ENCODE results near the gene PRELP. TPM values are rescaled to one million over a fixed set of nuclear protein-coding genes. Genes with fewer than 3 reads are reported as not detected.
"Not testable (repeated sequence)": the region's sequence is repeated elsewhere in the genome, so short reads cannot be mapped to it uniquely, and the experiment has no call there.

Gene PRELP
- total RNA-seq, 2 donors from 2014 or later: 232 to 244 TPM

DNA sequence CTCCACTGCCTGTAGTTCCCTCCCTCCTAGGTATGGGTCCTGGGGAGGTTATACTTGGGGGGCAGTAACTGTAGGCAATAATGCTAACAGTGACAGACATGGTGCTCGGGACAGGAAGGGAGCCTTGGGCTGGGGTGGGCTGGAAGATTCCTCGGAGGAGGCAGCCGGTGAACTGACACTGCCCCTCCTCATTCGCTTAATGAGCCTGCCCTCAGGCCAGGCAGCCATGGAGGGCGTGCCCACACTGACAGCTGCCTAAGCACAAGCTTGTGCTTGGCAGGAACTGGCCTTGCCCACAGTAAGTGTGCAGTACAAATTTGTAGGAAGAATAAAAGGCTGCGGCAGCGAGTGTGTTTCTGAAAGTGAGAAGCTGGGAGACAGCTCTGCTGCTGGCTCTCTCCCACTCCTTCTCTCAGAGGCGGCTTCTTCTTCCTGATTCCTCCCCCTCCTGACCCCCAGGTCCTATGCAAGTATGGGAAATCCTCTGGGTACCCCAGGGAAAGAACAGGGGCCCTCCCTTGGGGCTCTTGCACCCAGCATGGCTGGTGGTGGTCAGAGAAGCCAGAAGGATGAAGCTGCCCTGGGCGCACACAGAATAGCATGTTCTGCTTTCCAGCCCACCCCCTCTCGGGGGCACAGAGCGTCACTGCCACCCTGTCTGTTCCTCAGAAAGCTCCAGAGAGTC, 42.0 kb downstream of the PRELP start:
- H3K27me3 ChIP-seq (replicated peaks; ENCODE audit: insufficient read depth): no peaks in the 10 kb centered on the region
- H3K27ac ChIP-seq: no peak overlapping the region
- peaks cover 19 to 43% of the 10 kb centered on the region in 2 donors for H3K4me1 ChIP-seq (ENCODE audit: control insufficient read depth in 1 of 2, low read depth in 2 of 2)
- no peaks in the 10 kb centered on the region for H3K36me3 ChIP-seq
- no peak for ATAC-seq (ENCODE audit: insufficient number of reproducible peaks, low FRiP score, low read depth)
- DNase-seq (ENCODE audit: low spot score): no peak
- H3K9me3 ChIP-seq: no peaks in the 10 kb centered on the region
- H3K4me3 ChIP-seq: no peak overlapping the region
- TF ChIP-seq, protein P1, sequence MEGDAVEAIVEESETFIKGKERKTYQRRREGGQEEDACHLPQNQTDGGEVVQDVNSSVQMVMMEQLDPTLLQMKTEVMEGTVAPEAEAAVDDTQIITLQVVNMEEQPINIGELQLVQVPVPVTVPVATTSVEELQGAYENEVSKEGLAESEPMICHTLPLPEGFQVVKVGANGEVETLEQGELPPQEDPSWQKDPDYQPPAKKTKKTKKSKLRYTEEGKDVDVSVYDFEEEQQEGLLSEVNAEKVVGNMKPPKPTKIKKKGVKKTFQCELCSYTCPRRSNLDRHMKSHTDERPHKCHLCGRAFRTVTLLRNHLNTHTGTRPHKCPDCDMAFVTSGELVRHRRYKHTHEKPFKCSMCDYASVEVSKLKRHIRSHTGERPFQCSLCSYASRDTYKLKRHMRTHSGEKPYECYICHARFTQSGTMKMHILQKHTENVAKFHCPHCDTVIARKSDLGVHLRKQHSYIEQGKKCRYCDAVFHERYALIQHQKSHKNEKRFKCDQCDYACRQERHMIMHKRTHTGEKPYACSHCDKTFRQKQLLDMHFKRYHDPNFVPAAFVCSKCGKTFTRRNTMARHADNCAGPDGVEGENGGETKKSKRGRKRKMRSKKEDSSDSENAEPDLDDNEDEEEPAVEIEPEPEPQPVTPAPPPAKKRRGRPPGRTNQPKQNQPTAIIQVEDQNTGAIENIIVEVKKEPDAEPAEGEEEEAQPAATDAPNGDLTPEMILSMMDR (IDR thresholded peaks at IDR 0.05): no peak

DNA sequence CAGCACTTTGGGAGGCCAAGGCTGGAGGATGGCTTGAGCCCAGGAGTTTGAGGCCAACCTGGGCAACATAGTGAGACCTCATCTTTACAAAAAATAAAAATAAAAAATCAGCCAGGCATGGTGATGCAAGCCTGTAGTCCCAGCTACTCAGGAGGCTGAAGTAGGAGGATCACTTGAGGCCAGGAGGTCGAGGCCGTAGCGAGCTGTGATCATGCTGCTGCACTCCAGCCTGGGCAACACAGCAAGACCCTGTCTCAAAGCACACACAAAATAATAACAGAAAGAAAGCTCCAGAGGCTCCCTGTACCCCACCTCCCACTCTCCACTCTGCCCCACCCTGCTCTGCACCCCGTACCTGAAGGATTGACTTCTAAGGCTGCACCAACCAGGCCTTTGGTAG, 42.5 kb downstream of the PRELP start:
- H3K4me1 ChIP-seq (ENCODE audit: control insufficient read depth in 1 of 2, low read depth in 2 of 2): peaks cover 13 to 43% of the 10 kb centered on the region in 2 donors
- not testable (repeated sequence) for H3K36me3 ChIP-seq; H3K27me3 ChIP-seq (replicated peaks; ENCODE audit: insufficient read depth); H3K9me3 ChIP-seq; DNase-seq (ENCODE audit: low spot score); H3K27ac ChIP-seq; H3K4me3 ChIP-seq; ATAC-seq (ENCODE audit: insufficient number of reproducible peaks, low FRiP score, low read depth)

DNA sequence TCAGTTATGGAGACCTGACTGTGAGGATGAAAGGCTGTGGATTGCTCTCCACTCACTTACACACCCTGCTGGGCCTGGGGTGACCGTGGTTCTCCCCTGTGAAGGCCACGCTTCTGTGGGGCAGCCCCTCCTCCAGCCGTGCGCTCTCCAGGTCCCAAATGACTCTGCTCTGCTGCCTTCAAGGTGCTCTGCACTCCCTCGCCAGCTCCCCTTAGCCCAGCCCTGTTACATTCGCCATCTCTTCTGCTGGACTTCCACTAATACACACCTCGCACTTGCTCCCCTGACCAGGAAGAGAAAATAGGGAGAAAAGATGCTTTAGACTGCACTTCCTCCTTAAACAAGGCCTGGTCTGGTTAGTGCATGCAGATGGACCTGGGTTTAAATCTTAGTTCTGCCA, 42.9 kb downstream of the PRELP start:
- no peak for ATAC-seq (ENCODE audit: insufficient number of reproducible peaks, low FRiP score, low read depth)
- no peak for DNase-seq (ENCODE audit: low spot score)
- TF ChIP-seq, protein P1 (IDR thresholded peaks at IDR 0.05): no peak
- Histone ChIP-seq H3K9me3 (no peaks in the 10 kb centered on the region), H3K36me3 (no peaks in the 10 kb centered on the region), H3K27me3 (replicated peaks; ENCODE audit: insufficient read depth) (no peaks in the 10 kb centered on the region), H3K27ac (no peak overlapping the region), H3K4me1 (ENCODE audit: control insufficient read depth in 1 of 2, low read depth in 2 of 2) (peaks cover 12 to 43% of the 10 kb centered on the region in 2 donors), H3K4me3 (no peak overlapping the region)

DNA sequence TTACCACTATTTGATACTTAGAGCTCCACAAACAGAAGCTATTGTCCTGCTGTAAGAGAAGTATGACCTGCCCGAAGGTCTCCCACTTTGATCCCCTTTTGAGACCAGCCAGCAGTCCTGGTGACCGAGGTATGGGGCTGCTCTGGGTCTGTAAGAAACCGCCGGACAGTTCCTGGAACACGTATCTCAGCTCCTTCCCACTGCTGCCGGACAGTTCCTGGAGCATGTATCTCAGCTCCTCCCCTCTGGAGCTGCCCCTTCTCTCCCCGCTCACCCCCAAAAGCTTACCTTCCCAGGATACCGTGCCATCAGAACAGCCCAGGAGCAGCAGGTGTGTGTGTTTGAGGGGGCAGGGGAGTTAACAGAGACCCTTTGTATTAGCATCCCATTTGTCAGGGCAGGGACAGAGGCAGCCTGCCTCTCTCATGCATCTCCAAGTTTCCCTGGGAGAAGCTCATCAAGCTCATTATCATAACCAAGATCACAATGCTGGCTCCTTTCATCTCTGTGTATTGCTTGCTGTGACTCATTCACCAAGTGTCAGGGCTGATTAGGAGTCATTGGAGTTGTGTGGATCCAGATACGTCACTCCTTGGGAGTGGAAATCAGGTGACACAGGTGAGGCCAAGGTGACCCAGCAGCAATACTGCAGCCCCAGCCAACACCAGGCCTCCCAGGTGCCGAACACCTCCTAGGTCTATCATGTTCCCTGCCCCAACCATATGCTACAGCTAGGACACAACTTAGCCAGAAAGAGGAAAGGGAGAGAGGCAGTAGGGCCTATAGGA, 43.6 kb downstream of the PRELP start:
- H3K4me3 ChIP-seq: no peak overlapping the region
- ATAC-seq (ENCODE audit: insufficient number of reproducible peaks, low FRiP score, low read depth) (no peak), DNase-seq (ENCODE audit: low spot score) (no peak)
- TF ChIP-seq, protein P1 (IDR thresholded peaks at IDR 0.05): no peak
- no peaks in the 10 kb centered on the region for H3K9me3 ChIP-seq
- no peak overlapping the region for H3K27ac ChIP-seq
- H3K4me1 ChIP-seq (ENCODE audit: control insufficient read depth in 1 of 2, low read depth in 2 of 2): peaks cover 19 to 44% of the 10 kb centered on the region in 2 donors
- no peaks in the 10 kb centered on the region for H3K36me3 ChIP-seq
- H3K27me3 ChIP-seq (replicated peaks; ENCODE audit: insufficient read depth): no peaks in the 10 kb centered on the region

DNA sequence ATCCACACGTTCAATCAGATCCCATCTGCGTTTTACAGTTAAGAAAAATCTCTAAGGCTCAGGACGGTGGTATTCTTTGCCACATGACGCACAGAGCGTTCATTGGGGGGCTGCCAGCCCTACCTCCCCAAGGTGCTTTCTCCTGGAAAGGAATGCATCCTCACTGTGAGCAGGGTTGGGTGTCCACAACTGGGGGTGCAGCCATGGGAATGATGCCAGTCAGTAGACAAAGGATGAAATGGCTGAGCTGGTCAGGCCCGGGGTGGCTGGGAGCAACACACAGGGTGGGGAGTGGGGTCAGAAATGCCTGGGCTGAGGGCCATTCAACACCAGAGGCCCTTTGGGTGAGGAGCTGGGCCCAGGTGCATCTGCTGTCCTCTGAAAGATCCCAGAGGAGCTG, 44.3 kb downstream of the PRELP start:
- no peak for ATAC-seq (ENCODE audit: insufficient number of reproducible peaks, low FRiP score, low read depth)
- no peaks in the 10 kb centered on the region for H3K36me3 ChIP-seq
- no peaks in the 10 kb centered on the region for H3K9me3 ChIP-seq
- no peak for DNase-seq (ENCODE audit: low spot score)
- TF ChIP-seq, protein P1 (IDR thresholded peaks at IDR 0.05): no peak
- no peaks in the 10 kb centered on the region for H3K27me3 ChIP-seq (replicated peaks; ENCODE audit: insufficient read depth)
- peaks cover 25 to 51% of the 10 kb centered on the region in 2 donors for H3K4me1 ChIP-seq (ENCODE audit: control insufficient read depth in 1 of 2, low read depth in 2 of 2)
- no peak overlapping the region for H3K27ac ChIP-seq
- no peak overlapping the region for H3K4me3 ChIP-seq

Data from thoracic aorta (tissue), 2 donors.